HL-60/S4 treated with retinoic acid at 250 ng/mL for 4 days and 3 days (cell line): ENCODE results near the gene NATD1.

Experiments
- in situ Hi-C: fragments of 300-500 bp; cut with MboI; formaldehyde crosslinking; loops from 2 replicates; pipeline ENCODE4 v1.7.0; 2022; ENCODE audit warnings: low sequenced_read_pairs

The NATD1 gene

DNA sequence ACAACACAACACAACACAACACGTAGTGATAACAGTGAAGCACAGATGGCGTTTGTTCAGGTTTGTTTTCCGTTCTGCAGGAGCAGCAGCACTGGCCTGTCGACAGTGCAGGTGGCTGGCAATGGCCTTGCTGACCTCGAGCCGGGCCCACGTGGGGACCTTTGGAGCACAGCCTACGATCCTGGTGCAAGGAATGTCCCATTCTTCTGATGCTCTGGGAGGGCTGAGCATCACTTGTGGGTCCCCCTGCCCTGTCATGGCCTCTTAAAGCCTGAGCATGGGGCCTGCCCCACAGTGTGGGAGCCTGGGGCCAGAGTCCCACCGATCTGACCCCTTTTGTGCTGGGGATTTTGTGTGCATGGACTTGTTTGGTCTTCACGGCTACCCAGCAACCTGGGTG is 38.1 kb upstream of the NATD1 start:
- in situ Hi-C loops, result no loop called here

DNA sequence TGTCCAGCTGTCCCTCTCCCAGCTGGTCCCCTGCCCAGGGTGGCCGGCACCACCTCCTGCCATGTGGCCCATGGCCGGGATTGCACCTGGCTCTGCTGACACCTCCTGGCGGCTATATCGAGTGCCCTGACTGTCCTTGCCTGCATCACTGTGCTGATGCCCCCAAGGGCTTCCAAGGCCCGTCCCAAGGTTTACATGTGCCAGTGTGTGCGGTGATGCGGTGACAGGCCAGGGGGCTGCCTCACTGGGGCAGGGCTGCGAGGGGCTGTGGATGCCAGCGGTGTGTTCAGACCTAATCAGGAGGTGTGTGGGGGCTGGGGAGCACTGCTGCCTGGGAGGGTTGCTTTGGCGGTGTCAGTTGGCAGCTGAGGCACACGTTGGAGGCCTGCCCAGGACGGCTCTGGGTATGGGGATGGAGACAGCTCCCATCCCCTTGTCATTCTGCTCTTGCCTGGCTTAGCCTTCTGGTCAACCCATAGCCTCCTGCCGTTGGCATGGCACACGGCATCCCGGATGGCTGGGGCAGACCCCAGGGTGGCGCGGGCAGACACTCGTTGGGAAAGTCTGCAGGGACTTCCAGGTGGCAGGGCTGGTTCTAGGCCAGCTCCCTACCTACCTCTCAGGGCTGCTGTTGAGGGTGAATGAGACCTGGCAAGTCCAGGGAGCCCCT is 36.8 kb upstream of the NATD1 start:
- in situ Hi-C loops, result no loop called here

DNA sequence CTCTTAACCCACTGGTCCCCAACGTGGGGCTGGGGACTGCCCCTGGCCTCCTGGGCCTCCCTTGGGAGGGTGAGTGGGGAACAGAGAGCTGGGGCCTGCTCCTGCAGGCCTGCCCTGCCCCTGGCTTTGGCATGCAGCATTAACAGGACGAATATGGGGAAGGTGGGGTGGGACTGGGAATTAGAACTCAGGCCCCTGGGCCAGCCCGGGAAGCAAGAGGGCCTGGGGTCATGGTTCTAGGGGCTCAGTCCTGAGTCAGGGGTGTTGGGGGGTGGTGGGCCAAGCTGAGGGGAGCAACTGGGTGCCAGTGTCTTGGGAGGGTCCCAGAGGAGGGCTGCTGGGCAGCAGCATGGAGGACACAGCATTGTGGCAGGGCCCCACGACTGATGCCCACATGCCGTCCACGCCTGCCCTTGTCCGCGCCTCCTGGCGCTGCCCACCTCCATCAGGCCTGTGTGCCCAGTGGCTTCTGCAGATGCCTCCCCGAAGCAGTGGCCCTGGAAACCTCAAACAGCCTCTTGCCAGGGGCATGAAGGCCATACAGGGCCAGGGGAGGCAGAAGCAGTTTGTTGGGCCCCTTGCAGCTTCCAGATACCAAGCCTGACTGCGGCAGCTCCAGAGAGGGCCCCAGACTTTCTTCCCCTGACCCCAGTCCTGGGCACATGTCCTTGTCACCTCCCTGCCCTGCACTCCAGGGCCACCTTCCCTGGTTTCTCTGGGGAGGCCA is 36.1 kb upstream of the NATD1 start:
- in situ Hi-C loops, result no loop called here

DNA sequence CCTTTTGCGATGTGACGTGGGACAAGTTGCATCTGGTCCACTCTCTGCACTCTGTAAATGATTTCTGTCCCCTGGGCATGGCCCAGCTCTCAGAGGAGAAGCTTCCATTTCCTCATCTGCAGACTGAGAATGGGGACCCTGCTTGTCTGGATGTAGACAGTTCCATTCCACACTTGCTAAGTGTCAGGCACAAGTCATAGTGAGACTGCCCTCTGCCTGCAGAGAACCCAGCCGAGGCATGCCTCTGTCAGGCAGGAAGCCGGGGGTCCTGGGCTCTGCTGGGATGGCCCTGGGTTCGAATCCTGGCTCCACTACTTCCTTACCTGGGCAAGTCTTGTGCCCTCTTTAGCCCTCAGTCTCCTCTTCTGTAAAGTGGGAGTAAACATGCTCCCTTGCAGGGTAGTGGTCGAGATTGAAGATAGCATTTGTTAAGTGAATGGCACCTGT is 35.4 kb upstream of the NATD1 start:
- in situ Hi-C loops, result no loop called here

DNA sequence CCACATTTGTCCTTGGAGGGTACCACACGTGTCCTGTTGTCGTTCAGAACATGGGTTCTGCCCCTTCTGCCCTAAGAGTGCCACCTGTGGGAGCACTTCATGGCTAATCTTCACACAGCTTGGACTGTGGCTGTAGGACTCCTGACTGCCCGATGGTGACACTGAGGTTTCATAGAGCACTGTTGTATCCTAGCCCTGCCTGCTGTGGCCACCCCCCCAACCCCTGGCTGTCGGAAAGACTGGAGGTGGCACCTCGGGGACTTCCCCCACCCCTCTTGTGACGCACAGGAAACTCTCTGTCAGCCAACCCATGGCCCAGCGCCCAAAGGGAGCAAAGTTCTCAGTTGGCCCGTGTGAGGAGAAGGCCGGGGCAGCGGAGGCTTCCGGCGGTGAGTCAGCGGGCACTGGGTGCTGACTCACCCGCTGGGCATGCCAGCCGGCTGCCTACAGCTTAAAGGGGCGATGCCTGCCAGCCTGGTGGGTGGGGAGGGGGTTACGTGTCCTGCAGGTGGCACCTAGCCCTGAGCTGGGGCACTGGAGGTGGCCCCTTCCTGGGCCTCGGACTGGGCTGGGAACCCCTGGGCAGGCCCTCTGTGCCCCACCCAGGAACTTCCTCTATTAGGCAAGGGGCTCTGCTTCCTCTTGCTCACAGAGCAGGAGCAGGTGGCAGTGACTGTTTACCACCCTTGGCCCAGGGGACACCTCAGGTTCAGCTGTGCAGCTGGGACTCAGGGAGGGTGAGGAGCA is 34.7 kb upstream of the NATD1 start:
- in situ Hi-C loops, result no loop called here

DNA sequence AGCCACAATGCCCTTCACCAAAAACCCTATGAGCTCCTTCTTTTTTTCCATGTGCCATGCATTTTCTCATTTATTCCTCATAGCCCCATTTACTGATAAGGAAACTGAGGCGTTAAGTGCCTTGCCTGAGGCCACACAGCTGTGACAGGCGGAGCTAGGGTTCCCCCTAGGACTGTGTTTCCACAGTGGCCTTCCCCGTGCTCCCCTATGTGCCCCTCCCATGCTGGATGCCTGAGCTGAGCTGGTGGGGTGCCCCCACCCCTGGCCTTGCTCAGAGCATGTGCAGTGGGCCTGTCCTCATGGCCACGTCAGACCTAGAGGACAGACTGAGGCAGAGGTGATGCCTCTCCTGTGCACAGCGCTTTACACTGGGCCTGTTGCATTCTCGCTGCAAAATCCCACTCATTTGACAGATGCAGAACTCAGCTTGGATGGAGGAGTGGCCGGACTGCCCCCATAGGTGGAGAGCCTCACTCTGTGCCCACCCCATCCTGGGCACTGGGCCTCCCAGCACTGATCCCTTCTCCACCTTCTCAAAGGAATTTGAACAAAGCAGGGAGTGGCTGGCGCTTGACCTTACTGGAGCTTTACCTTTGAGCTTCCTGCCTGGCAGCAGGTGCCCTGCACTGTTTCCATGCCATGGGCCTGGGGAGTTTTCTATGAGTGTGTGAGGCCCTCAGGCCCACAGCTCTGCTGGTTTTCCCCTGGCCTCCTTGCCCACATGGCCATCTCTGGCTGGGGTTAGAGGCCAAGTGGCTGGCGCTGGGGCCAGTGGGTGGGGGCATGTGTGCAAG is 33.9 kb upstream of the NATD1 start:
- in situ Hi-C loops, result no loop called here

DNA sequence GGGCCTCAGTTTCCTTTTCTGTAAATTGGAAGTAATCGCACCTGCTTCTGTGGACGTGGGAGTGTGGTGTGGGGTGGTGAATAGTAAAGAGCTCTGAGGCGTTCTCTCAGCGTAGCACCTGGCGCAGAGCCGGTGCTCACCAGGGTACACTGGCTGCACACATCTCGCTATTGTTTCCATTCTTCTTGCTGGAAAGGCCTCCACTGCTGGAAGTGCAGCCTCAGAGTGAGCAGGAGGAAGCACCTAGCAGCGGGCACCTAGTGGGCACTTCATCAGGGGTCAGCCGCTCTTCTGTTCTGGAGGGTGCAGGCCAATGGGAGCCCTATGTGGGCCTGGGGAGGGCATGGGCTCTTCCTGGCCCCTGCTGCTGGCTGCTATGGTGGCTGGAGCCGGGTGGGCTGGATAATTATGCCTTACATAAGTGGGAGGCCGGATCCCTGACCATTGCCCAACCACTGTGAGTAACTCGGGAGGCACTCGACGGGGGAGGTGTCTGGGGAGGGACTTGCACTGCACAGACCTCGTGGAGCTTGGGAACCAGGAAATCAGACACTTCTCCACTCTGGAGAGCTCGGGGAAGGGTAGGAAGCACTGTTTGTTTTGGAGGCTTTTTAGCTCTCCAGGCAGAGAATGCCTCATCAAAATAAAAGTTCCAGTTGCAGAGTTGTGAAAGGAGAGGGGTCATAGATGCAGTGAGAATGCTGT is 33.0 kb upstream of the NATD1 start:
- in situ Hi-C loops, result no loop called here

DNA sequence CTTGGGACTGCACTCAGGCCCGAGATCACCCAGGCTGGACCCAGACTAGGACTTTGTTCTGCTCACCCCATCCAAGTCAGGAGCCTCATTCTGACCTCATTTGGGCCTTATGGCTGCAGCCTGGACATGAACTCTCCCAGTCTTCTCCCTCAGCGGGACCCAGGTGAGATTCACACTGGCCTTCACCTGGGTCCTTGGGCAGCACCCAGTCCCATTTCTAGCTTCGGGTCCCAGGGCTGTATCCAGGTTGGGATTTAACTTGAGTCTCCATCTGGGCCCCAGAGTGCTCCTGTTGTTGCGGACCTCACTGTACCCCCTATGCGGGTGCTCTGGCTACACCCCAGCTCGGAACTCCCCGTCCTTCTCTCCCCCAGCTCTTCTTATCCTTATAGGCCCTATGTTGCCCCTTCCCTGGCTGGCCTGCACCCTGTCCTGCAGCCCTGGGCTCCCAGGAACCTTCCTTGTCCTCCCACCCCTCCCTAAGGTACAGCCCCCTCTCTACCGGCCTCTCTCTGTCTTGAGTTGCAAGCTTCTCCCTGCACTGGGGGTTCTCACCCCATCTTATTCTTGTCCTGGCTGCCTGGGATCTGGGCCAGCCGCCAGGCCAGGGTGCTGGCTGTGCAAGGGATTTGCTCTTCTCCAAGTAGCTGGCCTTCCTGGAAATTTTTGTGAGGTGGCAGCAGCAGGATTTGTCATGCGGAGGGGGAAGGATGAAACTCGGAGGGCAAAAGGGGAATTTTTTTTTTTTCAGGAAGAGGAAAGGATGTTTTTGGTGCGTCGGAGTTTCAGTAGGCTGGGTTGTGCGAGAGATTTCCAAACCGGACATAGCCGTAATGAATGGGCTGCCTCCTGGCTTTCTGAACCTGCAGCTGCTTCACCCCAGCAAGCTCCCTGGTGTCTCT is 32.2 kb upstream of the NATD1 start:
- in situ Hi-C loops, result no loop called here

DNA sequence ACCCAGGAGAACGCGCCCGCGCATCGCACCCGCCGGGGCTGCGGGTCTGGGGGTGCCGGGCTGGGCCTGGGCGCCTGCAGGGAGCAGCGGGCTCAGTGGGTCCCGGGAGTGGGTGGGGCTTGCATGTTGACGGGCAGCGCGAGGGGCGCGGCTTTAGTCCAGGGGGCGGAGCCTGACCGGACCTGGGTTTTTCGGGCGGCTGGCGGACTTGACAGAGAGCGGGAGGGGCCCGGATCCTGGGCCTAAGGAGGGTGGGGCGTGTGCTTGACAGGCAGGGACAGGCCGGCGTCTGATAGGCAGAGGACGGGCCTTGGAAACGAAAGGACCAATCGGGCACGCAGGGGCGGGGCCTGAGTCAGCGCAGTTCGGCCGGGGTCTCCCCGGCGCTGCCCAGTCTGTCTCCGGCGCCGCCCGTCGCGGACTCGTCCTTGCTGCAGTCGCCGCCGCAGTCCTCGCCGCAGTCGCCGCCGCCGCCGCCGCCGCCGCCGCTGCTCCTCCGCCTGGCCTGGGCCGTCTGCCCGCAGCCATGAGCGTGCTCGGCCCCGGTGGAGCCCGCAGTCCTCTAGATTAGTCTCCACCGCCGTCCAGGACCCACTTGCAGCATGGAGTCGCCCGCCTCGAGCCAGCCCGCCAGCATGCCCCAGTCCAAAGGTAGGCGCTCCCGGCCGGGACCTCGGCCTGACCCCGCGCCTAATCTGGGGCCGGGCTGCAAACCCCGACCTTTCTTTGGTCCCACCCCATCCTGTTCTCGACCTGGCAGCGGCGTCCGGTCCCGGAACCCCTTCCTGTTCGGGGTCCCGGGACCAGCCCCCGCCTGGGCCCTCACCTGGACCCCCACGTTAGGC is 31.3 kb upstream of the NATD1 start, which contains the start of gene MAP2K3:
TSS of gene MAP2K3 (plus strand) at position 393 of the 845 bp plus-strand sequence. CDS start at position 603, 210 bp downstream.
- in situ Hi-C loops, result no loop called here

DNA sequence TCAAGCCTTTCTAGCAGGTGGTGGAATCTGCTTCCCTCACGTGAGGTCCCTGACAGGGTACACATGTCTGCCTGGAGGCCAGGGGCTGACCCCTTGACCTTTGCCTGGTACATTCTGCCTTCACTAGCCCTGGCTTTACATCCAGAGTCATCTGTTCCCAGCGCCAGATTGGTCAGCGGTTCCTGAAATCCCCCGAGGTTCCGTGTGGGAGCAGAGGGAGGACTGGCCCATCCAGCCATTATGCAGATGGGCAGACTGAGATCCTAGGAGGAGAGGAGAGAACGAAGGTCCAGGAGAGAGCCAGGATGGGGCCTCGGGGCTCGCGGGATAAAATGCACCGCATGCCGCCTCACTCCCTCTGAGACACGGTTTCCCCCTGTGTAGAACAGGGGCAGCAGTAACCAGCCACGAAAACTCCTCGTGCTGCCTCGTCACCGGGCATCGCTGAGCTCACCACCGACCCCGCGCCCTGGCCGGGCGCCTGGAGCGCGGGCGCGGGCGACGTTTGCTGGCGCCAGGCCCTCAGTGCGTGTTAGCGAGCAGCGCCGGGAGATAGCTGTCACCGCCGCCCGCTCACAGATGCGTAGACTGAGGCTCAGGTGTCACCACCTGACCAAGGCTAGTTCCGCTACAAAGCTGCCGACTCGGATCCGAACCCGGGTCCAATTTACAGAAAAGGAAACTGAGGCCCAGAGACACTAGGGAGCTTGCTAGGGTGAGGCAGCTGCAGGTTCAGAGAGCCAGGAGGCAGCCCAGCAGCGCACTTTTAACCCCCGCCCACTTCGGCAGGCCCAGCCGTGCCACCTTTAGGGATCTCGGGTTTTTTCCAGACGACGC is 30.5 kb upstream of the NATD1 start:
- in situ Hi-C loops, result no loop called here

DNA sequence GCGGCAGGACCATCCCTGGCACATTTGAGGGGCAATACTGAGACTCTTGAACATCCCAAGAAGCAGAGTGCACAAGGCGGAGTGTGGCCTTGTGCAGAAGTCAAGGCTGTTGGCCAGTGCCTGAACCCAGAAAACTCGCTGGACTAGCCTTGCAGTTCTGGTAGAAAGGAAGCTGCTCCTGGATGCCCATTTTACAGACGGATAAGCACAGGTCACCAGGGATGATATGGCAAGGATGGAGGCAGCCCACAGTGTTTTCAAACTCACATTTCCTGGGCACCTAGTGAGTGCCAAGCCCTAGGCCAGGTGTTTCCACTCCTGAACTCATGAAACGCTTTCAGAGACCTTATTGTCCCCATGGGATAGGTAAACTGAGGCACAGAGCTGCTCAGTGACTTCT is 29.6 kb upstream of the NATD1 start:
- in situ Hi-C loops, result no loop called here

DNA sequence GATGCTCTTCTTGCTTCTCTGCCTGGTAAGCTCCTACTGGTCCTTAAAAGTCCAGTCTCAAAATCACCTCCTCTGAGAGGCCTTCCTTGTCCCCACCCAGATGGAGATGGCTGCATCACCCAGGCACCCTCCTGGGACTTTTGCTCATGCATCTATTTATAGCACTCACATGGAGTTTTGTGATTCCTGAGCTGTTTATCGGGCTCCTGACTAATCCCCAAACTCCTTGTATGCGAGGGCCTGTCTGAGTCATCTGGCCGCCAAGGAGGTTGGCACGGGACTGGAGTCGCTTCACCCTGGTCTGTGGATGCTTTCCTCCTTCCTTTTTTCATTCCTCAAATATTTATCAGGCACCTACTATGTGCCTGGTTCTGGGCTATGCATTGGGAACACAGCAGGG is 29.0 kb upstream of the NATD1 start:
- in situ Hi-C loops, result no loop called here

DNA sequence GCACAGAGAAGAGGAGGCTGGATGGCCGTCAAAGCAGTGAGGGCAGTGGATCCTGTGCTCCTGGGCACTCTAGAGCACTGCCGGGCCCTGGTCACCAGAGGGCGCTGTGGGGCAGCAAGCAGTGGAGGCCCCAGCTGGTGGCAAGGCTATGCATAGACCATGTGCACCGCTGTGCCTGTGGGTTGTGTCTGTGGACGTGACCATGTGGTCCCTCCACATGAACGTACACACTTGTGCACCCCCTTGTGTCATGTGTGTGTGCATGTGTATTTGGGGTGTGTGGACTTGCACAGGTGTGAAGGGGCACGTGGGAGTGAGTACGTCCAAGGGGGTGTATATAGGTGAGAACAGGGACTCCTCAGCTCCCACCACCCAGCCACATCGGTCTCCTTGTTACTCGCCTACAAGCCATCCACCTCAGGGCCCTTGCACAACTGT is 26.9 kb upstream of the NATD1 start:
- in situ Hi-C loops, result no loop called here

DNA sequence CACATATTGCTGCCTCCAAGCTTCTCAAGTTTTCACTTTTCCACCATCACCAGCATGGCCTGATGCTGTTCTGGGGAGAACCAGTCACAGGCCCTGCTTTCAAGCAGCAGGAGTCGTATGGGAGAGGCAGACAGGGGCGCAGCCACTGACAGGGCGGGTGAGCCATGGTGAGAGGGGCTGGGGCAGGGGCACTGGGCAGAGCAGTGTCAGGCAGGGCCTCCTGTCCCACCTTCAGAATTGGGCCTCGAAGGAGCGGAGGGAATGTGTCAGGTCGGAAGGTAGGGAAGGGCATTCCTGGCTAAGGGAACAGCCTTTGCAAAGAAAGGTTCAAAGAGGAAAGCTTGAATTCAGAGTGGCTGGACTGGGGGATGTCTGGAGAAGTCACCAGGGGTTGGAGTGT is 26.4 kb upstream of the NATD1 start:
- in situ Hi-C loops, result no loop called here

DNA sequence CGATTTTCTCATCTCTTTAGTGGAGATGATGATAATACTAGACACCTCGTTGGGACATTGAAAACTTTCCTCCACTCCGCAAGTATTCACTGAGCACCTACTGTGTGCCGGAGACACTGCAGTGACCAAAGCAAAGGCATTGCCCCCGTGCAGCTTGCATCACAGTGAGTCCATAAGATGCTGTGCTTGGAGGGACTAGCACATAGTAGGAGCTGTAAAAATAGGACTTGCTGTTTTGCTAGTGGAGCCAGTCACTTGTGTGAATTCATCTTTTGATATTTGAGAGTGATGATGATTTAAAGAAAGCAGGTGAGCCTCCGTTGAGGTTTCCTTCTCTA is 26.0 kb upstream of the NATD1 start:
- in situ Hi-C loops, result no loop called here

DNA sequence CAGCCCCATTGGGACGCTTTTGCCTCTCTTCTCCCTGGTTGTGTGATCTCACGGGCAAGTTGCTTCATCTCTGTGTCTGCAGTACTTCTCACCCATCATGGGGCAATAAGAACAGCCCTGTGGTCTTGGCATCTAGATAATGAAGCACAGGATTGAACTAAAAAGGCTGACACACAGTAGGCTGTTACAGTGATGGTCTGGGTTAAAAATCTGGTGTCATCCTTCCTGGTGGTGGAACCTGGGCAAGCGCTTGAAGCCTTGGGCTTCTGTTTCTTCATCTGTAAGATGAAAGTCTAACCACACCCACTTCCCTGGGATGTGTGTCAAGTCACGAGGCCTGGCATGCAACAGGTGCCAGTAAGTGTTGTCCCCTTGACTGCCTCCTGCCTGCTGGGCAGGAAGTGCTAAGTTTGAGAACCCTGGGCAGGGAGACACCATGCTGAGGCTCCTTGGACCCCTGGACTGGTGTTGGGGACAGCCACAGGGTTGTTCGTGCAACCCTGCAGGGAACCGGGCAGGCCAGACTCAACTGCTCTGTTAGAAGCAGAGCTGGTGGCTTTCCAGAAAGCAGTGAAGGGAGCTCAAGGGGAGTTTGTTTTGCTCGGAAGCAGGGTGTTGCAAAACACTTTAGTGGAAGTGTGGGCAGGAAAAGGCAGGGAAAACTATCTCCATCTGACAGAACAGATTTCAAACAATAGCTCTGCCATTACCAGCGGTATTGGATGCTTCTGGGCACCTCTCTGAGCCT is 25.4 kb upstream of the NATD1 start:
- in situ Hi-C loops, result no loop called here

DNA sequence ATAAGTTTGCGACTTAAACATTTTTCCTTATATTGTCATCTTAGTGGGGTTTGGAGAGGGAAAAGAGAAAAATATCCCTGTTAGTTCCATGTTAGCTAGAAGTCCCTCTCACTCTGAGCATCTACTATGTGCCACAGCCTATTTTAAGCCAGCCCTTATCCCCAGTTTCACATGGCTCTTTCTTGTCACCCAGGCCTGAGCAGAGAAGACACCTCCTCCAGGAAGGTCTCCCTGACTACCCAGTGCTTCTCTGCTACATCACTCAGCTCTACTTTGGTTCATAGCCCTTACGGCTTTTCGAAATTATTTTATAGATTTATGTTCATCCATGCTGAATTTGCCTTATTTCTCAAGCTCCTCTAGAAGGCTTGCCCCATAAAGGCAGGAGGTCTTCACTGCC is 24.1 kb upstream of the NATD1 start:
- in situ Hi-C loops, result no loop called here
